K562 (cell line): Measurements from ENCODE around the gene DMAC2.

Experiments used
- CC2D1A ChIP-seq: fragments of 450-650 bp; IDR thresholded peaks from 2 replicates; pipeline ENCODE4 v1.6.1; 2017; ENCODE audit warnings: mild to moderate bottlenecking
- CEBPG ChIP-seq, 3 experiments: fragments of 200-800 bp in 1 of 3; sonication (Bioruptor generic) in 1 of 3; sonication (generic) in 1 of 3; formaldehyde crosslinking in 1 of 3; IDR thresholded peaks in 2 of 3; conservative IDR thresholded peaks in 1 of 3; 2 replicates each; pipeline versions ENCODE4 v1.6.1 to v1.8.0; 2016 to 2022; ENCODE audit warnings: missing compliant biosample characterization in 2 of 3, missing genetic modification characterization in 2 of 3, mild to moderate bottlenecking in 1 of 3, missing genetic modification reagents in 1 of 3
- JUND ChIP-seq, 2 experiments: IDR thresholded peaks; 2 replicates in 1 of 2; 3 replicates in 1 of 2; pipeline ENCODE4 v1.6.1; 2011; ENCODE audit warnings: borderline replicate concordance in 2 of 2, low read depth in 2 of 2, low read length in 2 of 2, improper control_type of control experiment in 1 of 2, missing biosample characterization in 1 of 2, missing genetic modification characterization in 1 of 2, missing genetic modification reagents in 1 of 2
- STAT5B ChIP-seq: fragments of 250-450 bp; sonication (Bioruptor Pico); IDR thresholded peaks from 2 replicates; pipeline ENCODE4 v1.8.0; 2021; ENCODE audit warnings: mild to moderate bottlenecking, inconsistent platforms
- TARDBP ChIP-seq: fragments of 450-650 bp; IDR thresholded peaks from 2 replicates; pipeline ENCODE4 v1.6.1; 2016
- TF ChIP-seq, protein P1 (sequence below), 2 experiments: IDR thresholded peaks in 1 of 2; conservative IDR thresholded peaks in 1 of 2; 2 replicates each; pipeline ENCODE4 v1.6.1; 2016; ENCODE audit warnings: low read depth in 2 of 2, mild to moderate bottlenecking in 1 of 2, missing compliant biosample characterization in 1 of 2, missing genetic modification characterization in 1 of 2, moderate library complexity in 1 of 2
- TF ChIP-seq, protein P2 (sequence below): fragments of 150-350 bp; conservative IDR thresholded peaks from 2 replicates; pipeline ENCODE4 v1.6.1; 2014; ENCODE audit warnings: low read length
- TF ChIP-seq, protein P3 (sequence below): fragments of 250-450 bp; sonication (Bioruptor Pico); IDR thresholded peaks from 2 replicates; pipeline ENCODE4 v1.9.0; 2021; ENCODE audit warnings: mild to moderate bottlenecking, inconsistent platforms
- TF ChIP-seq, protein P4 (sequence below): sonication (generic); formaldehyde crosslinking; IDR thresholded peaks from 2 replicates; pipeline ENCODE4 v1.8.0; 2022; ENCODE audit warnings: missing genetic modification reagents, mild to moderate bottlenecking, borderline replicate concordance

DNA sequence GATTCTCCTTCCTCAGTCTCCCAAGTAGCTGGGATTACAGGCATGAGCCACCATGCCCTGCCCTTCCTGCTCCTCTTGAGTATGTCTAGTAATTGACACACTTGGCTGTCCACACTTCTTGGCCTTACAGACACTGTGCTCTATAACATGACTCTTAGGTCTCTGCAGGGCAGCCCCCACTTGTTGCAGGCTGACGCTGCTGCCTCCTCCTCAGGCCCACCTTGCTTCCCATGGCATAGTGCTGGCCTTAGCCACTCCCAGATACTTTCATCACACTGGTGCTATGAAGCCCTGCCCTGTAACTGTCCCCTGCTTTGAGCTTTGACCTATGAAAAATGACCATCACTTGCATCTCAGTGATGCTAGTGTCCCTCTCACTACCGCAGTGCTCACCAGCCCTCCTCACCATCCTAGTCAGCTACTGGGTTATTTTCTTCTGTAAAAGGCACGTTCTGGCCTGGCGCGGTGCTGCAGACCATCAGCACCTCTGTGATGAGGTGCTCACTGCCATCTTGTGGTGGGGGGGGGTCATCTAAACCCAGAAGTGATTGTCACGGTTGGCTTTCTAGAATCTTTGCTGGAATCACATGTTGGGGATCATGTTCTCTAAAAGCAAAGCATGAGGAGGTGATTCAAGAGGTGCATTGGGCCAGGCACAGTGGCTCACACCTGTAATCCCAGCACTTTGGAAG lies 13.0 kb upstream of the DMAC2 start:
- no peak for TF ChIP-seq TARDBP
- TF ChIP-seq, protein P1, sequence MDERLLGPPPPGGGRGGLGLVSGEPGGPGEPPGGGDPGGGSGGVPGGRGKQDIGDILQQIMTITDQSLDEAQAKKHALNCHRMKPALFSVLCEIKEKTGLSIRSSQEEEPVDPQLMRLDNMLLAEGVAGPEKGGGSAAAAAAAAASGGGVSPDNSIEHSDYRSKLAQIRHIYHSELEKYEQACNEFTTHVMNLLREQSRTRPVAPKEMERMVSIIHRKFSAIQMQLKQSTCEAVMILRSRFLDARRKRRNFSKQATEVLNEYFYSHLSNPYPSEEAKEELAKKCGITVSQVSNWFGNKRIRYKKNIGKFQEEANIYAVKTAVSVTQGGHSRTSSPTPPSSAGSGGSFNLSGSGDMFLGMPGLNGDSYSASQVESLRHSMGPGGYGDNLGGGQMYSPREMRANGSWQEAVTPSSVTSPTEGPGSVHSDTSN (CRISPR knock-in tag; IDR thresholded peaks at IDR 0.05; ENCODE audit: low read depth): no peak
- TF ChIP-seq, protein P1 (tag; conservative IDR thresholded peaks at IDR 0.05; ENCODE audit: low read depth): no peak
- TF ChIP-seq, protein P2, sequence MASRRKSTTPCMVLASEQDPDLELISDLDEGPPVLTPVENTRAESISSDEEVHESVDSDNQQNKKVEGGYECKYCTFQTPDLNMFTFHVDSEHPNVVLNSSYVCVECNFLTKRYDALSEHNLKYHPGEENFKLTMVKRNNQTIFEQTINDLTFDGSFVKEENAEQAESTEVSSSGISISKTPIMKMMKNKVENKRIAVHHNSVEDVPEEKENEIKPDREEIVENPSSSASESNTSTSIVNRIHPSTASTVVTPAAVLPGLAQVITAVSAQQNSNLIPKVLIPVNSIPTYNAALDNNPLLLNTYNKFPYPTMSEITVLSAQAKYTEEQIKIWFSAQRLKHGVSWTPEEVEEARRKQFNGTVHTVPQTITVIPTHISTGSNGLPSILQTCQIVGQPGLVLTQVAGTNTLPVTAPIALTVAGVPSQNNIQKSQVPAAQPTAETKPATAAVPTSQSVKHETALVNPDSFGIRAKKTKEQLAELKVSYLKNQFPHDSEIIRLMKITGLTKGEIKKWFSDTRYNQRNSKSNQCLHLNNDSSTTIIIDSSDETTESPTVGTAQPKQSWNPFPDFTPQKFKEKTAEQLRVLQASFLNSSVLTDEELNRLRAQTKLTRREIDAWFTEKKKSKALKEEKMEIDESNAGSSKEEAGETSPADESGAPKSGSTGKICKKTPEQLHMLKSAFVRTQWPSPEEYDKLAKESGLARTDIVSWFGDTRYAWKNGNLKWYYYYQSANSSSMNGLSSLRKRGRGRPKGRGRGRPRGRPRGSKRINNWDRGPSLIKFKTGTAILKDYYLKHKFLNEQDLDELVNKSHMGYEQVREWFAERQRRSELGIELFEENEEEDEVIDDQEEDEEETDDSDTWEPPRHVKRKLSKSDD: no peak
- no peak for TF ChIP-seq CEBPG (CRISPR knock-in tag; IDR thresholded peaks at IDR 0.05)
- TF ChIP-seq CEBPG (tag; conservative IDR thresholded peaks at IDR 0.05 in 1 of 2, IDR thresholded peaks at IDR 0.05 in 1 of 2): no peak
- TF ChIP-seq JUND (IDR thresholded peaks at IDR 0.05; ENCODE audit: borderline replicate concordance, low read depth, low read length): no peak
- no peak for TF ChIP-seq JUND (tag; IDR thresholded peaks at IDR 0.05; ENCODE audit: borderline replicate concordance, low read depth, low read length)
- TF ChIP-seq, protein P3, sequence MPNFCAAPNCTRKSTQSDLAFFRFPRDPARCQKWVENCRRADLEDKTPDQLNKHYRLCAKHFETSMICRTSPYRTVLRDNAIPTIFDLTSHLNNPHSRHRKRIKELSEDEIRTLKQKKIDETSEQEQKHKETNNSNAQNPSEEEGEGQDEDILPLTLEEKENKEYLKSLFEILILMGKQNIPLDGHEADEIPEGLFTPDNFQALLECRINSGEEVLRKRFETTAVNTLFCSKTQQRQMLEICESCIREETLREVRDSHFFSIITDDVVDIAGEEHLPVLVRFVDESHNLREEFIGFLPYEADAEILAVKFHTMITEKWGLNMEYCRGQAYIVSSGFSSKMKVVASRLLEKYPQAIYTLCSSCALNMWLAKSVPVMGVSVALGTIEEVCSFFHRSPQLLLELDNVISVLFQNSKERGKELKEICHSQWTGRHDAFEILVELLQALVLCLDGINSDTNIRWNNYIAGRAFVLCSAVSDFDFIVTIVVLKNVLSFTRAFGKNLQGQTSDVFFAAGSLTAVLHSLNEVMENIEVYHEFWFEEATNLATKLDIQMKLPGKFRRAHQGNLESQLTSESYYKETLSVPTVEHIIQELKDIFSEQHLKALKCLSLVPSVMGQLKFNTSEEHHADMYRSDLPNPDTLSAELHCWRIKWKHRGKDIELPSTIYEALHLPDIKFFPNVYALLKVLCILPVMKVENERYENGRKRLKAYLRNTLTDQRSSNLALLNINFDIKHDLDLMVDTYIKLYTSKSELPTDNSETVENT (CRISPR knock-in tag): no peak
- TF ChIP-seq, protein P4, sequence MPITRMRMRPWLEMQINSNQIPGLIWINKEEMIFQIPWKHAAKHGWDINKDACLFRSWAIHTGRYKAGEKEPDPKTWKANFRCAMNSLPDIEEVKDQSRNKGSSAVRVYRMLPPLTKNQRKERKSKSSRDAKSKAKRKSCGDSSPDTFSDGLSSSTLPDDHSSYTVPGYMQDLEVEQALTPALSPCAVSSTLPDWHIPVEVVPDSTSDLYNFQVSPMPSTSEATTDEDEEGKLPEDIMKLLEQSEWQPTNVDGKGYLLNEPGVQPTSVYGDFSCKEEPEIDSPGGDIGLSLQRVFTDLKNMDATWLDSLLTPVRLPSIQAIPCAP (CRISPR knock-in tag): no peak
- no peak for TF ChIP-seq CC2D1A
- TF ChIP-seq STAT5B (CRISPR knock-in tag): no peak
